Central memory CD4-positive, alpha-beta T cell (primary cell): ENCODE measurements around the gene CDK5RAP2.
"Not testable (repeated sequence)": the region's sequence is repeated elsewhere in the genome, so short reads cannot be mapped to it uniquely, and the experiment has no call there.

ENCODE experiments used
- DNase-seq: peaks from one replicate; pipeline ENCODE4 v3.0.0; 2022

Gene CDK5RAP2

GRCh38 chr9:120542701-120543490 is 37.1 kb downstream of the CDK5RAP2 start:
- no peak for DNase-seq

GRCh38 chr9:120541921-120542320 is 38.0 kb downstream of the CDK5RAP2 start:
- no peak for DNase-seq

- DNase-seq: no peak
These were observed 40.0 kb downstream of the CDK5RAP2 start for GRCh38 chr9:120539951-120540350.

GRCh38 chr9:120538339-120538738 is 41.6 kb downstream of the CDK5RAP2 start:
- no peak for DNase-seq

GRCh38 chr9:120536949-120537640 is 42.9 kb downstream of the CDK5RAP2 start:
- no peak for DNase-seq

- DNase-seq: no peak
These were observed 43.9 kb downstream of the CDK5RAP2 start for GRCh38 chr9:120536094-120536493.

GRCh38 chr9:120534266-120534665 is 45.7 kb downstream of the CDK5RAP2 start:
- DNase-seq: no peak

GRCh38 chr9:120532891-120533290 is 47.1 kb downstream of the CDK5RAP2 start:
- DNase-seq: no peak

GRCh38 chr9:120532475-120532874 is 47.5 kb downstream of the CDK5RAP2 start:
- DNase-seq: no peak

- DNase-seq: no peak
These were observed 48.2 kb downstream of the CDK5RAP2 start for GRCh38 chr9:120531683-120532300.

GRCh38 chr9:120530220-120530832 is 49.6 kb downstream of the CDK5RAP2 start:
- DNase-seq: not testable (repeated sequence)

GRCh38 chr9:120528829-120529228 is 51.1 kb downstream of the CDK5RAP2 start:
- no peak for DNase-seq

- no peak for DNase-seq
These were observed 51.6 kb downstream of the CDK5RAP2 start for GRCh38 chr9:120528327-120528726.

GRCh38 chr9:120526534-120526933 is 53.4 kb downstream of the CDK5RAP2 start:
- DNase-seq: no peak

- no peak for DNase-seq
These were observed 55.1 kb downstream of the CDK5RAP2 start for GRCh38 chr9:120524863-120525262.

GRCh38 chr9:120524038-120524437 is 55.9 kb downstream of the CDK5RAP2 start:
- no peak for DNase-seq

GRCh38 chr9:120522558-120522957 is 57.4 kb downstream of the CDK5RAP2 start:
- DNase-seq: no peak

- no peak for DNase-seq
These were observed 57.9 kb downstream of the CDK5RAP2 start for GRCh38 chr9:120522032-120522431.

- no peak for DNase-seq
These were observed 58.9 kb downstream of the CDK5RAP2 start for GRCh38 chr9:120521101-120521500.

- not testable (repeated sequence) for DNase-seq
These were observed 64.0 kb downstream of the CDK5RAP2 start for GRCh38 chr9:120515996-120516395.

- DNase-seq: not testable (repeated sequence)
These were observed 64.5 kb downstream of the CDK5RAP2 start for GRCh38 chr9:120515481-120515880.

- no peak for DNase-seq
These were observed 65.6 kb downstream of the CDK5RAP2 start for GRCh38 chr9:120514405-120514804.

- no peak for DNase-seq
These were observed 66.1 kb downstream of the CDK5RAP2 start for GRCh38 chr9:120513825-120514396.
